Fibroblast of villous mesenchyme (primary cell): Measurements from ENCODE around the gene MCF2L. TPM values are rescaled to one million over a fixed set of nuclear protein-coding genes. Genes with fewer than 3 reads are reported as not detected.

Experiments used
- DNase-seq: peaks from one replicate; pipeline ENCODE4 v3.0.0-alpha.2; 2010; ENCODE audit warnings: low read depth
- H3K4me3 ChIP-seq: 2 replicates; pipeline ENCODE4 v1.5.1; 2011; ENCODE audit warnings: low read depth, mild to moderate bottlenecking, low read length
- total RNA-seq: library from RNA; depleted of rRNA; stranded (reverse); fragments of >200 nt; gene quantifications from 2 replicates; pipeline ENCODE4 v1.2.3, GENCODE V29; 2012
- TF ChIP-seq, protein P1 (sequence below): IDR thresholded peaks from 2 replicates; pipeline ENCODE4 v1.5.1; 2012; ENCODE audit warnings: low read depth, mild to moderate bottlenecking, low read length; ENCODE audit not compliant: insufficient read depth

Gene MCF2L
- total RNA-seq, 1 donor: under 0.01 TPM

DNA sequence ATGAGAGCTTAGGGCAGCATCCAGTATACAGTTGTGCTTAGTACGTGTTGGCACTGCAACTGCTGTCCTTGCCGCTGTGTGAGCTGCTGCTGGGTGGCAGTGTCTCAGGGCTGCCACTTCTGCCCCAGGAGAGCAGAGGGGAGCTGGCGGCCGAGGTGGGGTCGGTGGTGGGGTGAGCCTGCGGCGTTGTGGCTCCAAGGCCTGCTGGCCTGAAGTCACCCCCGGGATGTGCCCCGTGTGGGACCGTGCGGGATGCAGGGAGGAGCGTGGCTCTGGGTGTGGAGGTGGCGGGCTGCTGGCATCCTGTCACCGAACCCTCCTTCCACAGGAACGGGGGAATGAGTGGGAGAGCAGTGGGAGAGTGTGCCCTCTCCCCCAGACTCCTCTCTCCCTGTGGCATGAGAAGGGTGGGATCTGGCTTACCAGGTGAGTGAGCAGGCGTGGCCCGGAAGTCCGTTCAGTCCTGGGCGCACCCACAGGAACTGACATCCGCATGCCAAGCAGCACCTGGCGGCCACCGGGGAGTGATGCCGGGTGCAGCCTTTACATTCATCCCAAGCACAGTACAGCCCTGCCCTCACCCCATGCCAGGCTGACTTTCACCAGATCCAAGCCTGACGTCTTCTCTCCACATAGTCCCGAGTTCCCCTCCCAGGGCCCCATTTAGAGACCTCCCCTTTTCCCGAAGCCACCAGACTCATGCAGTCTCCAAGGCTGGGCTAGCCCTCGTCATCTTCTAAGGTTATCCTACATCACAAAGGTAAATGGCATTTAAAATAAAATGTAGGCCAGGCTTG, 26.6 kb downstream of the MCF2L start:
- DNase-seq: no peak
- H3K4me3 ChIP-seq: no peak overlapping the region
- TF ChIP-seq, protein P1, sequence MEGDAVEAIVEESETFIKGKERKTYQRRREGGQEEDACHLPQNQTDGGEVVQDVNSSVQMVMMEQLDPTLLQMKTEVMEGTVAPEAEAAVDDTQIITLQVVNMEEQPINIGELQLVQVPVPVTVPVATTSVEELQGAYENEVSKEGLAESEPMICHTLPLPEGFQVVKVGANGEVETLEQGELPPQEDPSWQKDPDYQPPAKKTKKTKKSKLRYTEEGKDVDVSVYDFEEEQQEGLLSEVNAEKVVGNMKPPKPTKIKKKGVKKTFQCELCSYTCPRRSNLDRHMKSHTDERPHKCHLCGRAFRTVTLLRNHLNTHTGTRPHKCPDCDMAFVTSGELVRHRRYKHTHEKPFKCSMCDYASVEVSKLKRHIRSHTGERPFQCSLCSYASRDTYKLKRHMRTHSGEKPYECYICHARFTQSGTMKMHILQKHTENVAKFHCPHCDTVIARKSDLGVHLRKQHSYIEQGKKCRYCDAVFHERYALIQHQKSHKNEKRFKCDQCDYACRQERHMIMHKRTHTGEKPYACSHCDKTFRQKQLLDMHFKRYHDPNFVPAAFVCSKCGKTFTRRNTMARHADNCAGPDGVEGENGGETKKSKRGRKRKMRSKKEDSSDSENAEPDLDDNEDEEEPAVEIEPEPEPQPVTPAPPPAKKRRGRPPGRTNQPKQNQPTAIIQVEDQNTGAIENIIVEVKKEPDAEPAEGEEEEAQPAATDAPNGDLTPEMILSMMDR: no peak

DNA sequence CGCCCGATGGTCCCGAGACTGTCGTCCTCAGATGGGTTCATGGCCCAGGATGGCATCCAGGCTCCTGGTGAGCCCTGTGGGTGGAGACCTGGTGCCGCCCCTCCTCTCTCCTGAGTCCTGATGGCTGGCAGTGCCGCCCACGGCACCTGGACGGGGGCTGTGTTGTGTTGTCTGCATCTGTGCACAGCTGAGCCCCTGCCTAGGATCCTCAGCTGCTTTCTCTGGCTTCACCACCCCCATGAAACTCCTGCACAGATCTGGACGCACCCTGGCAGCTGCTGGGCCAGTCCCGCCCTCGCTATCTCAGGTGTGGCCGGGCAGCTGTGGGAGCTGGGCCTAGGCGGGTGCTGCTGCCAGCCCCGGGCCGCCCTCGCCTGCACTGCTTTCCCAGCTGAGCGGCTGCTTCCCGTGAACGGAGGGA, 27.7 kb downstream of the MCF2L start:
- no peak for DNase-seq
- no peak overlapping the region for H3K4me3 ChIP-seq
- TF ChIP-seq, protein P1: no peak

DNA sequence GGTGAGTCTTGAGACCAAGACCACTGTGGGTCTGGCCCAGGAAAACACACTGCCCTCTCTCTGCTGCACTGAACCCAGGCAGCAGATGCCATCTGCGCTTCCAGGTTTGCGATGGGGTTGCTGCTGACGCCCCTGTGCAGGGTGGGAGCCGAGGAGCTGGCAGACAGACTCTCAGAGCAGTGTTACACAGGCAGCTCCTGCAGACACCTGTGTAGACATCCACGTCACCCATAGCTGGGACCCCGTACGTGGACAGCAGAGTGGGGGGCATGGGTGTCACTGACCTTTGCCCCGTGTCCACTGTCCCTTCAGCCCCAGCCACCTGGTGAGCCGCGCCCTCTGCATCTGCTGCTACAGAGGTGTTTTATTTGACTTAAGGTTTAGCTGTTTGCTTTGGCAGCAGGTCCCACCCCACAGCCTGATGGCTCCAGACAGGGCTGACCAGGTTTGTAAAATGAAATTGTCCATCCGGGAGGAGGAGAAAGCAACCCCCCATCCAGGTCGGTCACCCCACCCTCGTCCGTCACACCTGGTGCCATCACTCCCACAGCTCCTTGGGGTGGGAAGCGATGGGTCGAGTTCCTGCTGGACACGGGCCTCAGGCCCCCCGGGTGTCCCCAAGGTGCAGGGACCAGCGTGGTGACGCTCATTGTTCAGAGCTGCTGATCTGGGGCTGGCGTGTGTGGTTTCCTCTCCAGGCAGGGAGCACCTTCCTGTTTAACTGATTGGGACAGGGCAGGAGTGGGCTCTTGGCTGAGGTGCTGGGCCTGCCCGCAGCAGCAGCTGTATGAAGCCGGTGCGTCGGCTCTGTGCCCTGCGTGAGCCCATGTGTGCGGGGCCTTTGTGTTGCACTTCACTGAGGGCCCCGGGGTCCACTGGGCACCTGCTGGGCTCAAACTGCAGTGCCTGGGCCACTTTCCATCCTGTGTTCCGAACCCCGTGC, 28.4 kb downstream of the MCF2L start:
- no peak for DNase-seq
- H3K4me3 ChIP-seq: no peak overlapping the region
- TF ChIP-seq, protein P1: no peak

DNA sequence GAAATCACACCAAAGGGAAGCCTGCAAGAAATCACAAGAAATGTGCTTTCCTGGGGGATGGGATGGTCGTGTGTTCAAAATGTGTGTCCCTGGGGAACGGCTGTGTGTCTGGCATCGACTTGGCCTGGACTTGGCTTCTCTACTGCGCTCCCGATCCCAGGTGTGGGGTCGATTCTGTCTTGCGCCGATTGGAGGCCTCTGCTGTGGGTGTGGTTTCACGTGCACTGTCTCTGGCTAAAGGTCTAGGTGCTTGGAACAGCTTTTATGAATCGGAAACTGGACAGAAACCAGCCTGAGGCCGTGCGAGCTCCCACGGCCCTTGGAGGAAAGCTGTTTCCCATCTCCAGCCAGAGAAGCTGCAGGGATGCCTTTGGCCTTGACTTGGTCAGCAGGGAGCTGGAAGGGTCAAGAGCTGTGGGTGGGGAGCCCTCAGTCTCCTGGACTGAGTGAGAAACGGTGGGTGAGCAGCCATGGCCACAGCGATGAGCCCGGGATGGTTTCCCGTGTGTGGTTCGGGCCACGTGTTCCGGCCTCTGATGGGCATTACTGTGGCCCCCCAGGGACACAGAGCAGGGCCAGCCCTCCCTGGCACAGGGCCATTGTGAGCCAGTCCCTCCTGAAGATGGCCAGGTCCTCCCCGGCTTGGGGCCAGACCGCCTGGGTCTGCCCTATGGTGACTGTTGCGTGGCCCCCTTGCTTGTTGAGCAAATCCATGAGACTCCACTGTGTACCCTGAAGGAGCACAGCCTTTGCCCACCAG, 29.7 kb downstream of the MCF2L start:
- TF ChIP-seq, protein P1: no peak
- H3K4me3 ChIP-seq: no peak overlapping the region
- DNase-seq: no peak

DNA sequence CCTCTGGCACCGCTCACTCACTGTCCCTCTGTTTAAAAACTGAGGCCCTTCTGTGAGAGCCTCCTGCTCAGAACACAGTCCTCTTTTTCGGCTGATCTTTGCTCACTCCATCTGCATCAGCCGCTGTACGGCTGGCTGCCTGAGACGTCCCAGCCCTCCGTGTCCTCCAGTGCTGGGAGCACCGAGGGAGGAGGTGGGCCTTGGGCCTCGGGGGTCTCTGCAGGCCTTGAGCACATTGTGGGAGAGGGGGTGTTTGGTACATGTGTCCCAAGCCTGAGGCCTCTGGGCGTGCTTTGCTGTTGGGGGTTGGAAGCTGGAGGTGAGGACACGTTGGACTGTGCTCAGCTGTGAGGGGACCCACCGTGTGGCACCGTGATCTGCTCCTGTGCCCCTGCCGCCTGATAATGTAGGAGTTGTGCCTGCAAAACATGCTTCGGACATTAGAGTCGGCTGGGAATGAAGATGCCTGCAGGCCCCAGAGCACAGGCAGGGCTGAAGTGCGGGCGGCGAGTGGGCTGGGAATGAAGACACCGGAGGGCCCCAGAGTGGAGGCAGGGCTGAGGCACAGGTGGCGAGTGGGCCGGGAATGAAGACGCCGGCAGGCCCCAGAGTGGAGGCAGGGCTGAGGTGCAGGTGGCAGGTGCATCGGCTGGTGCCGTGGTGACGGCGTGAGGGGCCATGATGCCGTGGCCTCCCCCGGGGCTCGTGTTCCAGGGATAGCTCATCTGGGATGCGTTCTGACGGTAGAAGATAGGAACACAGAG, 30.6 kb downstream of the MCF2L start:
- H3K4me3 ChIP-seq: no peak overlapping the region
- TF ChIP-seq, protein P1: no peak
- DNase-seq: no peak

DNA sequence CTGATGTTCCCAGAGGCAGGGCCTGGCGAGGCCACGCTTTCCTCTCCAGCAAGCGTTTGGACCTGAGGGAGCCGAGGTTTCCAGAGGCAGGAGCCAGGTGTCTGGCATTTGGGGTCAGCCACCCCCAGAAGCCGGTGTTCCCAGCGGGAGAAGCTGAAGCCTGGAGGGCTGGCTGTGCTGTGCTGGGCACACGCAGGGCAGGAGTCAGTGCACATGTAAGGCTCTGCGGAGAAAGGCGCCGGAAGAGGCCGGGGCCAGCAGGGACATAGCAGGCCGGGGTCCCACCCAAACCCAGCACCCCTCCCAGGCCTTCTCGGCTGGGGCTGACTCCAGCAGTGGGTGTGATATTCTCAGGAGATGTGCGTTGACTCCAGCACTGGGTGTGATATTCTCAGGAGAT, 31.6 kb downstream of the MCF2L start:
- TF ChIP-seq, protein P1: no peak
- DNase-seq: no peak
- H3K4me3 ChIP-seq: no peak overlapping the region
